PC-3 (cell line): ENCODE measurements around the gene MRPS10.

Source experiments
- CTCF ChIP-seq: fragments of 300-600 bp; sonication (generic); conservative IDR thresholded peaks from 2 replicates; pipeline ENCODE4 v1.5.1; 2017; ENCODE audit warnings: antibody characterized with exemption, low read depth, mild to moderate bottlenecking, low read length
- EZH2phosphoT487 ChIP-seq: fragments of 300-600 bp; sonication (generic); IDR thresholded peaks from 2 replicates; pipeline ENCODE4 v1.6.1; 2018; ENCODE audit warnings: mild to moderate bottlenecking, antibody characterized with exemption, low read length, borderline replicate concordance

- TF ChIP-seq CTCF, result no peak
- TF ChIP-seq EZH2phosphoT487, result no peak
Measured at GRCh38 chr6:42158631-42159030, 59.0 kb downstream of the MRPS10 start.
